Stimulated activated CD8-positive, alpha-beta memory T cell treated with anti-CD3 and anti-CD28 coated beads, Interleukin-2, amount 100 ng/mL, for 1 hour (primary cell): ENCODE measurements around the gene KRT2.

Source experiments
- DNase-seq, 2 donors: peaks; one replicate each; pipeline ENCODE4 v3.0.0-alpha.2; 2020; ENCODE audit warnings: low read depth in 2 of 2

KRT2 gene

DNA sequence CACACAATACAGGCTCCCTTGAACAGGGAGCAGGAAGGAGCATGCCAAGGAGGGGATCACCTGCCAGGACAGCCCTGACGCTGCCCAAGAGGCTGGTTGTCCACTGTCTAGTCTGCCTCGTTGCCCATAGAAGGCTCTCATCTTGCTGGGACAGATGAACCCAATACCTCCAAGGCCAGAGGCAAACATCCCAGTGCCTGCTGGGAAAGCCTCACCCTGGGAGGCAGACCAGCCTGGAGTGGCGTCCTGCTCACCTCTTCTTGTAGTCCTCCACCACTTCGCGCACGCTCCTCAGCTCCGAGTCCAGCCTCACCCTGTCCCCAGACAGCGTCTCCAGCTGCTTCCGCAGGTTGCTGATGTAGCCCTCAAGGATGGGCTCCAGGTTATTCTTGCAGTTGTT lies 36.1 kb downstream of the KRT2 start:
- DNase-seq = no peak

- DNase-seq = no peak
These were observed 36.7 kb downstream of the KRT2 start for GRCh38 chr12:52615208-52615868.

- DNase-seq = no peak
These were observed 37.4 kb downstream of the KRT2 start for GRCh38 chr12:52614381-52615207.

GRCh38 chr12:52613384-52614030 lies 38.5 kb downstream of the KRT2 start:
- DNase-seq = no peak

DNA sequence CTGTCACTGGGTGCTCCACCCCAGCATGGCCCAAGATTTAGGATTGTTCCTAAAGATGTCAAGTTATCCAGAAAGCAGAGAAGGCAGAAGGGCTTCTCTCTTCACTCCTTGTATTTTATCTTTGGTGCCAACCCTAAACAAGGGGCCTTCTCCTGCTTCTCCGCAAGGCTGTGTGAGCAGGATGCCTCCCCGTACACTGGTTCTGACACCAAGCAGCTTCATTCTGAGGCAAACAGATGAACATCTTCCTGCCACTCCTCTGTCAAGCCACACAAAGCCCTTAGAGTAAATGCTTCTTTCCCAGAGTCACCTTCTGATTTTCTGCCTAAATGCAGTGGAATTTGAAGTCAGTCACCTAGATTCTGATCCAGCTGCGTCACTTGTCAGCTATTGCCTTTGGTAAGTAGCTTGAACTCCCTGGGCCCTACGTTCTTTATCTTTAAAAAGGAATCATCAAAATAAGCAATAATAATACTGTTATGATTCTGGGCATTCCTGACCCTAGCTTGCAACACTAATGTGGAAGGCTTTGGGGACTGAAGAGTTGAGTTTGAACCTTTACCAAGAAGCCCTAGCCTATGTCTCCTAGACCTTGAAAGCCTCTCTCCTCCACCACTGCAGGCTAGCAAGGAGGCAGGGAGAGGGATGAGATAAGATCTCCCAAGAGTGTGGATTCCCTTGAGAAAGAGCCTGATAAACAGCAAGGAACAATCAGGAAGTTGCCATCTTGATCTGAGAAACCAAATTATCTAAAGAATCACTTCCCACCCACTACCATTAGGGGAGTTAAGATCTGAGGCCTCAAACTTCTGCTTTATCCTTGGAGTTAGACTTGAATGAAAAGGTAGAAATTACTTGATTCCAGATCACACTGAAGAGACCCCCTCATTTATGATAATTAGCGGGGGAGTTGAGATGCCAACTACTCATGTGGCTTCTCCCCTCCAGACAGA lies 39.3 kb downstream of the KRT2 start:
- DNase-seq = no peak

DNA sequence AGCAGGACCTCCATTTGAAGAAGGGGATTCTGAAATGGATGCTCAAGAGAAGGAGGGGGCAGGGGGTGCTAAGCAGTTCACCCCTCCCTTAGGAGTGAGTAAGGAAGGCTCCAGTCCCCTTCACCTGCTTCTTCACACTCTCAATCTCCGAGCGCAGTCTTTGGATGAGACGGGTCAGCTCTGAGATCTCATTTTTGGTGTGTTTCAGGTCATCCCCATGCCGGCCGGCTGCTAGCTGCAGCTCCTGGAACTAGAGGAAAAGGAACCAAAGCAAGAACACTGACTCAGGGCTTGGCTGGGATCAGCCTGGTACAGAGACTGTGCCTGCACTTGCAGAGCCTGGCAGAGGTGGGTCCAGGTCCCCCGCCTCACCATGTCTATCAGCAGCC lies 40.9 kb downstream of the KRT2 start:
- no peak for DNase-seq

GRCh38 chr12:52608826-52609630 lies 43.0 kb downstream of the KRT2 start:
- DNase-seq = no peak

DNA sequence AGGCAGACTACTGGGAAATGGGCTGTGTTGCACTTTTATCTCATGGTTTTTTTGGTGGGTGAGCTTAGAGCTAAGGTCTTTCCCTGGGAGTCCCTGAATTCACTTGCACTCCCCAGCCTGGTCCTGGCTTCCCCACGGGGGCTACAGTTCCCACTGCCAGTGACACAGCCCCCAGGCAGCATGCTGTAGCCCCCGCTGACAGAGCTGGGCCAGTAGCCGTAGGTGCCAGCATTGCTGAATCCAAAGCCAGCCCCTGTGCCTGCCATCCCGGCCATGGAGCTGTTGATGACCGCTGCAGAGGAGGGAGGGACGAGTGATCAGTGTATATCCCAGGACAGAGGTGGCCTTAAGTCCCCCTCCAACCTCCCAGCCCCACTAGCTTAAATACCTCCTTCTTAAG lies 43.9 kb downstream of the KRT2 start:
- no peak for DNase-seq

DNA sequence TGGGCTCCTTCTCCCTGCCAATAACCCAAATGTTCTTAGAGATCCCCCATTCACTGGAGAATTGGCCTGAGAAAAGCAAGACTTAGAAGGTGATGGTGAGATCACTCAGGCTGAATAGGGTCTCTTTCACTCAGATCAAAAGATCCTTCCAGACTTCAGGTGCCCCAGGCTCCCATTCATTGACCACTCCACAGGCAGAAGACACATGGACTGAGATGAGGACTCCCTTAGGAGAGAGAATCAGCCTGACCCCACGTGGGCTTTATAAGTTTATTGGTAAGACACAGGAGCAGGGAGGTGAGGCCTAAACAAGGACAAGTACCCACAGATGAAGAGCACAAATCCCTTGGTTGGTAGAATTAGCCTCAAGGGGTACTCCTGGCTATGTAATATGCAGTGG lies 44.7 kb downstream of the KRT2 start:
- DNase-seq = no peak

DNA sequence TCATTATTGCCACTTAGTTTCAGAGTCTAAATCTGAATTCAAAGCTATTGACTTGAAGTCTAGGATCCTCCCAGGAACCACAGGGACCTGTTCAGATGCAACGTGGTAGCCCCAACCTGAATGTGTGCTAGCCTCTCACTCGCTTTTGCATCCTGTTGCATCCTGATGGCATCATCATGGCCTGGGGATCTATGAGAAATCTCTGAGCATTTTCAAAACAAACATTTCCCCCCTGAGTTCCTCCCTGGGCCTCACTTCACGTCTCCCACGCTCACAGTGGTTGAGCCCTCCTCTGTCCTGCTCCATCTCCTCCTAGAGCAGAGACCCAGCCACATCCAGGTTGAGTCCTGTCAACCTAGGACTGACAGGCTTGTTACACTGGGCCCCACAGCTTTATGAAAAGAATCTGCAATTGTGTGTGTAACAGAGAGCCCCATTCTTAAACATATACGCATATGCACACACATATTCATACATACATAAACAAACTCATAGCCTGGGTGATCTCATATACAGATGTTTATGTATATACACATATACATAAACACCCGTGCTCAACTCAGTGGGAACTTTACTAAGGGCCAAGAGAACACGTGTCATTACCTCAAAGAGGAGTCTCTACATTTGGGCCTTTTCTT lies 45.3 kb downstream of the KRT2 start:
- no peak for DNase-seq

DNA sequence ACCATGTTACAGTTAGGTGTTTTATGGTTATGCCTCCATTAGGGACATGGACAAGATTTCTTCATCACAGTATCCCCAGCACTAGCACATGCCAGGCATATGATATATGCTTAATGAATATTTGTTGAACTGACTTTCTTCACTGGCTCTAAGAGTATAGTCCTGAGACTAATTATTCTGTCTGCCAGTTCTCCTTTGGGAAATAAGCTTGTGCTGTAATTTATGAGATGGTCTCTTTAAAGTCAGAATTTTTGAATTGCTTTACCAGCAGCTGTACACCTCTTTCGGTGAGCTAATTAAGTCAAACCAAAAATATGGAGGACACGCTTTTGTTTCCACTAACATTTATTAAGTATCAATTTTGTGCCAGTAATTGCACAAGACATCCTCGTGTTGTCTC lies 45.9 kb downstream of the KRT2 start:
- no peak for DNase-seq

DNA sequence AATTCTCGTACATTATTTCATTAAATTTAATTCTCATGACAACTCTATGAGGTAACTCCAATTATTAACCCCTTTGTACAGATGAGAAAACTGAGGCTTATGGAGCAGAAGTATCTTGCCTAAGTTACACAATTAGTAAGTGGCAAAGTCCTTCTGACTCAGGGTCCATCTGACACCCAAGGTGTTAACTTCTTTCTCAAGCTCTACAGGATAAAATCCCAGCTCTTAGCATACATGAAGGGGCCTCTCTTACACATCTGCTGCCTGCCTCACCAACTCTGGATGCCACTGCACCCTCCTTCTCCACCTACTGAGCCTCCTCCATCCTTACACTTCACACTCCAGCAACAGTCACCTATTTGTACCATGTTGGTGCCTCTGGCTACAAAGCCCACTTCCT lies 46.5 kb downstream of the KRT2 start:
- no peak for DNase-seq

- no peak for DNase-seq
These were observed 47.2 kb downstream of the KRT2 start for GRCh38 chr12:52604859-52605258.

GRCh38 chr12:52603314-52603713 lies 48.7 kb downstream of the KRT2 start:
- DNase-seq = no peak

DNA sequence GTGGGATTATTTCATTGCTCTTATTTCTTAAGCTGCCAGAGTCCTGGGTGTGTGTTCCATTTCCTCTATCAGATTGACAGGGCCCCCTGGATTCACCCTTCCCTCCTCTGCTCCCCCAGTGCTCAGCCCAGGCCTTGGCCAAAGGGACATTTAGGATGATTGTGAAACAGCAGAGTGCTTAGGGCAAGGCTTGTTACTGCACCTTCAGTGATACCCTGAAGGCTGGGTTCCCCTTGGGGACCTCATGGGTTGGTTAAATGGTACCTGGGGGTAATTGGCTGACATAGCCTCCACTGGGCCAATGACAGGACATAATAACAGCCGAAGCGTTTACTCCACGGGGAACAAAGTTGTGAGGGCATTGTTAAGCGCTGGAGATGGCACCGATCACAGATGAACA lies 49.5 kb downstream of the KRT2 start:
- DNase-seq = no peak

- DNase-seq = no peak
These were observed 50.3 kb downstream of the KRT2 start for GRCh38 chr12:52601671-52602070.

GRCh38 chr12:52600941-52601481 lies 51.0 kb downstream of the KRT2 start, which contains the start of gene KRT72:
Gene KRT72, minus strand, starts transcription at chr12:52601463. Its CDS starts 11 bp downstream, at chr12:52601452.
- DNase-seq = no peak

- no peak for DNase-seq
These were observed 51.5 kb downstream of the KRT2 start for GRCh38 chr12:52600475-52600874.

- DNase-seq = no peak
These were observed 51.9 kb downstream of the KRT2 start for GRCh38 chr12:52600071-52600470.

DNA sequence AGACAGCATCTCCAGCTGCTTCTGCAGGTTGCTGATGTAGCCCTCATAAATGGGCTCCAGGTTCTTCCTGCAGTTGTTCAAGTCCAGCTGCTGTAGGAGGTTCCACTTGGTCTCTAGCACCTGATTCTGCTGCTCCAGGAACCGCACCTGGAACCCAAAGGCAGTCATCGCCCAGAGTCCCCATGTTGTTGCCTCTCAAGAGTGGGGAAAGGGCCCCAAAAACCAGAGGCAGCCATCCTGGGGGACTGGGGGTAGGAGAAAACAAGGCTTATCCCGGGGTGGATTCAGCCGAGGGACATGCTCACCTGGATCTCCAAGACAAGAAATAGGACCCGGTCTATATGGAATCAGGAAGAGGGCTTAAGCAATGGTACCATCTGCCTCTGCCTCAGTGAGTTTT lies 53.0 kb downstream of the KRT2 start:
- no peak for DNase-seq
